Measurements from ENCODE around the gene GLT6D1. TPM values are rescaled to one million over a fixed set of nuclear protein-coding genes. Genes with fewer than 3 reads are reported as not detected.

The GLT6D1 gene
- total and polyA plus RNA-seq, 2 donors (not counting 3 experiments of a cell fraction or from before 2014, with no cell fraction given): not detected

- dilution Hi-C loops (cut with MboI; ENCODE audit: extremely low pct_ligation_motif_present, low sequenced_read_pairs) (no loop called here), intact Hi-C loops (cut with micrococcal nuclease) (loop anchor here (10.0 kb wide), 2 partner anchors 316 to 676 kb away; no protein-coding TSS in a partner anchor)
- Histone ChIP-seq H3K79me2 (ENCODE audit: control insufficient read depth, insufficient read depth, low read length) (no peaks in the 10 kb centered on the region), H3K4me1 (ENCODE audit: control insufficient read depth, extremely low read depth, insufficient read depth, low read length) (no peaks in the 10 kb centered on the region), H3K4me3 (replicated peaks in 1 of 3; ENCODE audit: insufficient read depth in 1 of 3, low read depth in 1 of 3, low read length in 3 of 3) (no peak overlapping the region), H3K4me2 (ENCODE audit: insufficient read depth, low read length) (no peak overlapping the region), H3K9me1 (replicated peaks; ENCODE audit: control insufficient read depth, extremely low read depth, insufficient read depth, low read length) (no peaks in the 10 kb centered on the region), H3K27ac (ENCODE audit: insufficient read depth, low read depth, low read length) (no peak overlapping the region), H4K20me1 (replicated peaks; ENCODE audit: control insufficient read depth, extremely low read depth, insufficient read depth, low read length) (no peaks in the 10 kb centered on the region), H2AFZ (ENCODE audit: low read depth, low read length) (no peak overlapping the region), H3K9me3 (replicated peaks; ENCODE audit: control insufficient read depth, insufficient read depth, low read length) (no peaks in the 10 kb centered on the region), H3K9ac (replicated peaks; ENCODE audit: extremely low read depth, insufficient read depth, low read length) (no peak overlapping the region), H3K36me3 (ENCODE audit: control insufficient read depth in 2 of 2, extremely low read depth in 1 of 2, insufficient read depth in 2 of 2, low read length in 2 of 2) (no peaks in the 10 kb centered on the region), H3K27me3 (ENCODE audit: control insufficient read depth in 2 of 2, insufficient read depth in 2 of 2, low read length in 2 of 2) (no peaks in the 10 kb centered on the region)
- ChIA-PET CTCF (no interaction called here), POLR2A (interaction anchor here (0.6 kb wide), 1 partner anchor 13 kb away, joined by 5 read pairs; no protein-coding TSS in a partner anchor)
- no TSS peak for BruUV-seq (replicated peaks)
- no peak for DNase-seq (ENCODE audit: low read depth, low spot score)
- FAIRE-seq: no peak
- TF ChIP-seq GATA2 (IDR thresholded peaks at IDR 0.05; ENCODE audit: insufficient read depth, insufficient read length, low read depth, low read length) (no peak), MAX (IDR thresholded peaks at IDR 0.05; ENCODE audit: insufficient read depth, insufficient read length) (no peak), FOS (IDR thresholded peaks at IDR 0.05; ENCODE audit: borderline replicate concordance, insufficient read depth, low read length) (no peak), EZH2 (IDR thresholded peaks at IDR 0.05; ENCODE audit: borderline replicate concordance, low read depth, low read length, severe bottlenecking) (no peak), POLR2AphosphoS5 (IDR thresholded peaks at IDR 0.05; ENCODE audit: insufficient read depth, low read depth, low read length) (no peak), MYC (IDR thresholded peaks at IDR 0.05; ENCODE audit: low read depth, low read length) (no peak), POLR2A (IDR thresholded peaks at IDR 0.05; ENCODE audit: low read depth, low read length) (no peak)
These were observed 30.4 kb downstream of the GLT6D1 start for GRCh38 chr9:135608999-135609317.

GRCh38 chr9:135608294-135608998 lies 30.9 kb downstream of the GLT6D1 start:
- no peak overlapping the region for H3K27ac ChIP-seq (ENCODE audit: insufficient read depth, low read depth, low read length)
- intact Hi-C loops (cut with micrococcal nuclease) (loop anchor here (10.0 kb wide), 2 partner anchors 316 to 676 kb away; no protein-coding TSS in a partner anchor), dilution Hi-C loops (cut with MboI; ENCODE audit: extremely low pct_ligation_motif_present, low sequenced_read_pairs) (no loop called here)
- H3K9me3 ChIP-seq (replicated peaks; ENCODE audit: control insufficient read depth, insufficient read depth, low read length): no peaks in the 10 kb centered on the region
- H2AFZ ChIP-seq (ENCODE audit: low read depth, low read length): no peak overlapping the region
- H3K36me3 ChIP-seq (ENCODE audit: control insufficient read depth in 2 of 2, extremely low read depth in 1 of 2, insufficient read depth in 2 of 2, low read length in 2 of 2): no peaks in the 10 kb centered on the region
- no peaks in the 10 kb centered on the region for H3K27me3 ChIP-seq (ENCODE audit: control insufficient read depth in 2 of 2, insufficient read depth in 2 of 2, low read length in 2 of 2)
- no TSS peak for BruUV-seq (replicated peaks)
- no peaks in the 10 kb centered on the region for H3K4me1 ChIP-seq (ENCODE audit: control insufficient read depth, extremely low read depth, insufficient read depth, low read length)
- no peaks in the 10 kb centered on the region for H3K79me2 ChIP-seq (ENCODE audit: control insufficient read depth, insufficient read depth, low read length)
- H3K9ac ChIP-seq (replicated peaks; ENCODE audit: extremely low read depth, insufficient read depth, low read length): no peak overlapping the region
- POLR2A ChIA-PET: no interaction called here
- CTCF ChIA-PET: interaction anchor here (1.2 to 1.3 kb wide), 2 partner anchors 8 to 10 kb away, joined by 4 to 5 read pairs; no protein-coding TSS in a partner anchor
- FAIRE-seq (no peak), DNase-seq (ENCODE audit: low read depth, low spot score) (no peak)
- no peaks in the 10 kb centered on the region for H4K20me1 ChIP-seq (replicated peaks; ENCODE audit: control insufficient read depth, extremely low read depth, insufficient read depth, low read length)
- H3K4me3 ChIP-seq (replicated peaks in 1 of 3; ENCODE audit: insufficient read depth in 1 of 3, low read depth in 1 of 3, low read length in 3 of 3): no peak overlapping the region
- TF ChIP-seq CTCF (IDR thresholded peaks at IDR 0.05; ENCODE audit: extremely low read depth in 1 of 2, insufficient read depth in 1 of 2, low read depth in 1 of 2, low read length in 2 of 2): no peak
- TF ChIP-seq JUN (IDR thresholded peaks at IDR 0.05; ENCODE audit: borderline replicate concordance, insufficient read depth, insufficient read length, low read depth): no peak
- TF ChIP-seq EZH2 (IDR thresholded peaks at IDR 0.05; ENCODE audit: borderline replicate concordance, low read depth, low read length, severe bottlenecking): no peak
- no peak for TF ChIP-seq MAX (IDR thresholded peaks at IDR 0.05; ENCODE audit: insufficient read depth, insufficient read length)
- no peak for TF ChIP-seq MYC (IDR thresholded peaks at IDR 0.05; ENCODE audit: low read depth, low read length)
- no peak for TF ChIP-seq POLR2A (IDR thresholded peaks at IDR 0.05; ENCODE audit: low read depth, low read length)
- TF ChIP-seq POLR2AphosphoS5 (IDR thresholded peaks at IDR 0.05; ENCODE audit: insufficient read depth, low read depth, low read length): no peak
- TF ChIP-seq GATA2 (IDR thresholded peaks at IDR 0.05; ENCODE audit: insufficient read depth, insufficient read length, low read depth, low read length): no peak
- no peak for TF ChIP-seq FOS (IDR thresholded peaks at IDR 0.05; ENCODE audit: borderline replicate concordance, insufficient read depth, low read length)
- H3K4me2 ChIP-seq (ENCODE audit: insufficient read depth, low read length): no peak overlapping the region
- H3K9me1 ChIP-seq (replicated peaks; ENCODE audit: control insufficient read depth, extremely low read depth, insufficient read depth, low read length): no peaks in the 10 kb centered on the region
